OCI-M2 (cell line): ENCODE measurements around the gene ROCK2.
"Not testable (repeated sequence)": the region's sequence is repeated elsewhere in the genome, so short reads cannot be mapped to it uniquely, and the experiment has no call there.

ENCODE experiments used
- DNase-seq: peaks from one replicate; lab custom pipeline; 2025; ENCODE audit not compliant: unreplicated experiment; lab: John Stamatoyannopoulos, UW

Gene ROCK2

GRCh38 chr2:11187083-11187619 is 157.3 kb downstream of the ROCK2 start:
- DNase-seq, result no peak

- no peak for DNase-seq
These were observed 158.3 kb downstream of the ROCK2 start for GRCh38 chr2:11186145-11186544.

- DNase-seq, result no peak
These were observed 161.5 kb downstream of the ROCK2 start for GRCh38 chr2:11182951-11183350.

- no peak for DNase-seq
These were observed 163.8 kb downstream of the ROCK2 start for GRCh38 chr2:11180653-11181052.

- no peak for DNase-seq
These were observed 164.5 kb downstream of the ROCK2 start for GRCh38 chr2:11179899-11180298.

- DNase-seq, result no peak
These were observed 165.2 kb downstream of the ROCK2 start for GRCh38 chr2:11179196-11179595.

GRCh38 chr2:11177871-11178690 is 166.4 kb downstream of the ROCK2 start:
- no peak for DNase-seq

GRCh38 chr2:11175293-11175795 is 169.1 kb downstream of the ROCK2 start:
- DNase-seq, result no peak

GRCh38 chr2:11174222-11174621 is 170.2 kb downstream of the ROCK2 start:
- DNase-seq, result no peak

GRCh38 chr2:11169333-11169732 is 175.1 kb downstream of the ROCK2 start:
- no peak for DNase-seq

- DNase-seq, result no peak
These were observed 175.9 kb downstream of the ROCK2 start for GRCh38 chr2:11168488-11168887.

GRCh38 chr2:11166476-11166875 is 178.0 kb downstream of the ROCK2 start:
- DNase-seq, result no peak

- not testable (repeated sequence) for DNase-seq
These were observed 179.4 kb downstream of the ROCK2 start for GRCh38 chr2:11165046-11165445.

GRCh38 chr2:11163439-11164317 is 180.8 kb downstream of the ROCK2 start:
- no peak for DNase-seq

GRCh38 chr2:11161747-11162146 is 182.7 kb downstream of the ROCK2 start:
- no peak for DNase-seq

- DNase-seq, result no peak
These were observed 183.5 kb downstream of the ROCK2 start for GRCh38 chr2:11160731-11161455.

- DNase-seq, result no peak
These were observed 184.2 kb downstream of the ROCK2 start for GRCh38 chr2:11160256-11160655.

GRCh38 chr2:11159574-11160170 is 184.8 kb downstream of the ROCK2 start:
- DNase-seq, result no peak

- DNase-seq, result no peak
These were observed 185.4 kb downstream of the ROCK2 start for GRCh38 chr2:11158916-11159573.

GRCh38 chr2:11157731-11158130 is 186.7 kb downstream of the ROCK2 start:
- no peak for DNase-seq
